ENCODE data around the gene RSU1.

The RSU1 gene

DNA sequence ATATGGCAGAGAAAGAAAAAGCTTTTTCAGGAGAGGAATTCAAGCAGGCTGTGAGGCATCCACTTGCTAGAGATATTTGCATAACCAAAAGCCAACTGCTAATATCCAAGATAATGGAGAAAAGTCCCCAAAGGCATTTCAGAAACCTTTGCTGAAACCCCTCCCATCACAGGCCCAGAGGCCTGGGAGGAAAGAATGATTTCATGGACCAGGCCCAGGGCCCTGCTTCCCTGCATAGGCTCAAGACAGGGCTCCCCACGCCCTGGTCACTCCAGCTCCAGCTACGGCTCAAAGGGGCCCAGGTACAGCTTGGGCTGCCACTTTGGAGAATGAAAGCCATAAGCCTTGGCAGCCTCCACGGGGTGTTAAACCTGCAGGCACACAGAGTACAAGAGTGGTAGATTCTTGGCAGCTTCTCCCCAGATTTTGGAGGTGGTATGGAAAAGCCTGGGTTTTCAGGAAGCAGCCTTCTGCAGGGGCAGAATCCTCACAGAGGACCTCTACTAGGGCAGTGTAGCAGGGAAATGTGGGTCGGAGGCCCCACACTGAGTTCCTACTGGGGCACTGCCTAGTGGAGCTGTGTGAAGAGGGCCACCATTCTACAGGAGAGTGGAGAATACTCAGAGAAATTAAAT lies 5.6 kb upstream of the RSU1 start:
- TF ChIP-seq Cebpa-rat (IDR thresholded peaks at IDR 0.05), result no peak
- Histone ChIP-seq H3K36me3 (peaks cover 11% of the 10 kb centered on the region; the same call in 1 of the 2 replicates), H4K20me1 (no peaks in the 10 kb centered on the region), H3K9ac (no peak overlapping the region), H3K4me3 (no peak overlapping the region; the same call in 1 of the 2 replicates), H3K4me2 (no peak overlapping the region), H3K4me1 (peaks cover 9% of the 10 kb centered on the region), H3K27ac (no peak overlapping the region), H3K27me3 (no peaks in the 10 kb centered on the region), H3K9me3 (peaks cover 22% of the 10 kb centered on the region)

DNA sequence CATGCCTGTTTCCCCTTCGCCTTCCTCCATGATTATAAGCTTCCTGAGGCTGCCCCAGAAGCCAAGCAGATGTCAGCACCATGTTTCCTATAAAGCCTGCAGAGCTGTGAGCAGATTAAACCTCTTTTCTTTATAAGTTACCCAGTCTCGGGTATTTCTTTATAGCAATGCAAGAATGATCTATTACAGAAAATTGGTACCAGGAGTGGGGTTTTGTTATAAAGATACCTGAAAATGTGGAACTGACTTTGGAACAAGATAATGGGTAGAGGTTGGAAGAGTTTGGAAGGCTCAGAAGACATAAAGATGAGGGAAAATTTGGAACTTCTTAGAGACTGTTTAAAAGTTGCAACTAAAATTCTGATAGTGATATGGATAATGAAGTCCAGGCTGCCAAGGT lies 4.8 kb upstream of the RSU1 start:
- Histone ChIP-seq H3K36me3 (peaks cover 11% of the 10 kb centered on the region; the same call in 1 of the 2 replicates), H3K4me1 (peaks cover 9% of the 10 kb centered on the region), H3K4me2 (no peak overlapping the region), H3K9me3 (peaks cover 22% of the 10 kb centered on the region), H3K9ac (no peak overlapping the region), H3K27ac (no peak overlapping the region), H4K20me1 (no peaks in the 10 kb centered on the region), H3K27me3 (no peaks in the 10 kb centered on the region), H3K4me3 (no peak overlapping the region; the same call in 1 of the 2 replicates)
- no peak for TF ChIP-seq Cebpa-rat (IDR thresholded peaks at IDR 0.05)

DNA sequence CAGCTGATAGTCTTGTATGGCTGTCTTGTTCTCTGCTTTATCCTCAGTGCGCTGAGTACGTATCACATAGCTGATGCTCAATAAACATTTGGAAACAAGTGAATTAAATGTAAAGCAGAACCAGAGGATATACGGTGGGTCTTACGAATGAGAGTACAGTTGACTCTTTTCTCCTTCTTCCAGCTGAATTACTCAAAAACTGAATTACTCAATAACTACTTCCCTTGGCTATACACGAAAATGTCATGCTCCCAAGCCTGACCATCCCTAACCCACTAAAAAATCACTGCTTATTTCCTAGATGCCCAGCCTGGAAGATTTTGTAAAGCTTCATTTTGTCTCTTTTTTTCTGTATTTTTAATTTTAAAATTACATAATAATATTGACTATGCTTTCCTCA lies 3.2 kb upstream of the RSU1 start:
- Histone ChIP-seq H3K27ac (no peak overlapping the region), H3K4me2 (no peak overlapping the region), H3K27me3 (no peaks in the 10 kb centered on the region), H3K9me3 (peaks cover 22% of the 10 kb centered on the region), H3K36me3 (peaks cover 11% of the 10 kb centered on the region; the same call in 1 of the 2 replicates), H3K4me3 (no peak overlapping the region), H3K9ac (no peak overlapping the region), H4K20me1 (no peaks in the 10 kb centered on the region), H3K4me1 (peaks cover 23% of the 10 kb centered on the region)
- TF ChIP-seq Cebpa-rat (IDR thresholded peaks at IDR 0.05), result no peak

DNA sequence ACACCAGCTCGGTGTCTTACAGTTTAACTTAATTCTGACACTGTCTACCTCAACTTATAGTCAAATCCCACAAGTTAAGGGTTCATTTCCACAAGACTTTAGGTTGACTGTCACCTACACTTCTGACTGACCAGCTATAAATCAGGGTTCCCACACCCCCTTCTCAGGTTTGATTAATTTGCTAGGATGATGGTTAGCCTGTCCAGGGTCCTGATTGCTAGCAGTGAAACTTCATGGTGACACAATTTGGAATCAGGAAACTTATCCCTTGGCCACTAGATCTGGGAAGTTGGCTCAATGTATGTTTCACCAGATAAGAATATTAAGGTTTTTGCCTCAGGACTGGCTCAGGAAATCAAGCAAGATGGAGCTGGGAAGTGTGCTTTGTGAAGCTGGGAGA lies 2.8 kb upstream of the RSU1 start:
- TF ChIP-seq Cebpa-rat (IDR thresholded peaks at IDR 0.05), result no peak
- peaks cover 22% of the 10 kb centered on the region for H3K9me3 ChIP-seq
- peaks cover 11% of the 10 kb centered on the region; the same call in 1 of the 2 replicates for H3K36me3 ChIP-seq
- H3K9ac ChIP-seq, result no peak overlapping the region
- H3K4me1 ChIP-seq, result peaks cover 27% of the 10 kb centered on the region
- H3K4me2 ChIP-seq, result no peak overlapping the region
- H3K27me3 ChIP-seq, result no peaks in the 10 kb centered on the region
- H3K27ac ChIP-seq, result no peak overlapping the region
- H3K4me3 ChIP-seq, result no peak overlapping the region
- no peaks in the 10 kb centered on the region for H4K20me1 ChIP-seq

DNA sequence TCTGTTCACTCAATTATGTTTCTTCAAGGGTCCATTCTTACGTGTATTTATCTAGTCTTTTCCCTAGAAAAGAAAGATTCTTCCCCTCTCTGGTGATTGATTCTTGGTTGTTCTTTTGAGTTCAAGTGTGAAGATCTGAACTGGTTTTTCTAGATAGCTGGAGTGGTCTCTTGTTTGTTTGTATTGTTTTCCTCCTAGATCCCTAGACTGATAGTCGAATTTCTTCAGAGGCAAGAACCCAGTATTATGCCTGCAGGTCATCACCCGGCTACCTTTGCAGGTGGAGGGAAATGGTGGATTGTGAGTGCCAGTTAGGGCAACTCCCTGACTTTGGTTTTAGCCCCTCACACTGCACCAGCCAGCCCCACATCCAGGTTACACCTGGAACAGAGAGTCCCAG lies 2.2 kb upstream of the RSU1 start:
- Histone ChIP-seq H4K20me1 (no peaks in the 10 kb centered on the region), H3K27me3 (no peaks in the 10 kb centered on the region), H3K9ac (no peak overlapping the region), H3K27ac (no peak overlapping the region), H3K36me3 (peaks cover 11% of the 10 kb centered on the region; the same call in 1 of the 2 replicates), H3K9me3 (peaks cover 22% of the 10 kb centered on the region), H3K4me1 (peaks cover 33% of the 10 kb centered on the region), H3K4me3 (no peak overlapping the region), H3K4me2 (no peak overlapping the region)
- TF ChIP-seq Cebpa-rat (IDR thresholded peaks at IDR 0.05), result no peak

DNA sequence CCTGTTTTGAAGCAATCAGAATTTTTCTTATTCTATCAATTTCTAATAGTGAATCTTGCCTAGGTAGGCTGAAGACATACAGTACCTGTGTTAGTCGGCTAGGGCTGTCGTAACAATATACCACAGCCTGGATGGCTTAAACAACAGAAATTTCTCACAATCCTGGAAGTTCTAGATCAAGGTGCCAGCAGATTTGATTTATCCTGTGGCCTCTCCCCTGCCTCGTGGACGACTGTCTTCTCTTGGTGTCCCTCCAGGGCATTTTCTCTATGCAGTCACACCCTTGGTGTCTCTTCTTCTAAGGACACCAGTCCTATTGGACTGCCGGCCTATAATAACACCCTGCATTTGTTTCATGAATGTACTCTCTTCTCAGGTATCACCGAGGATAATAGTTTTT lies 1.8 kb upstream of the RSU1 start:
- Histone ChIP-seq H3K27me3 (no peaks in the 10 kb centered on the region), H3K27ac (no peak overlapping the region), H3K4me2 (no peak overlapping the region), H3K9me3 (peaks cover 22% of the 10 kb centered on the region), H4K20me1 (no peaks in the 10 kb centered on the region), H3K4me3 (no peak overlapping the region), H3K36me3 (peaks cover 11% of the 10 kb centered on the region; the same call in 1 of the 2 replicates), H3K4me1 (peaks cover 37% of the 10 kb centered on the region), H3K9ac (no peak overlapping the region)
- TF ChIP-seq Cebpa-rat (IDR thresholded peaks at IDR 0.05), result no peak

DNA sequence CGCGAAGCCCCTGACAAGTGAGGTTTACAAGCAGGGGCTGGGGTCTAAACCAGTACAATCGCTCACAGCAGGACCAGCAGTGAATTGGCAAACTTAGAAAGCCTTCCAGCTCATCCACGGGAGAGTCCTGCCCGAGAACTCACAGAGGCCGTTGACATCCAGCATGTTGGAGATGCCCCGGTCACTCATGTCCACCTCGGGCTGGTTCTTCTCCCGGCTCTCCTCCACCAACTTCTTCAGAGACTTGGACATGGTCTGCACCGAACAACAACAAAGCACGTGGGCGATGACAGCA lies 447 bp downstream of the RSU1 start:
- H3K4me3 ChIP-seq, result peak overlapping the region; percentile 70
- no peaks in the 10 kb centered on the region for H3K27me3 ChIP-seq
- peaks cover 42% of the 10 kb centered on the region for H3K4me1 ChIP-seq
- H3K27ac ChIP-seq, result peak overlapping the region; percentile 38
- H3K4me2 ChIP-seq, result peak overlapping the region; percentile 98
- H3K9me3 ChIP-seq, result peaks cover 5% of the 10 kb centered on the region
- 0 out of 2 replicates have a peak, but pooled peaks cover 3% of the 10 kb centered on the region for H3K36me3 ChIP-seq
- H4K20me1 ChIP-seq, result no peaks in the 10 kb centered on the region
- TF ChIP-seq Cebpa-rat (IDR thresholded peaks at IDR 0.05), result no peak
- peak overlapping the region; percentile 80 for H3K9ac ChIP-seq

DNA sequence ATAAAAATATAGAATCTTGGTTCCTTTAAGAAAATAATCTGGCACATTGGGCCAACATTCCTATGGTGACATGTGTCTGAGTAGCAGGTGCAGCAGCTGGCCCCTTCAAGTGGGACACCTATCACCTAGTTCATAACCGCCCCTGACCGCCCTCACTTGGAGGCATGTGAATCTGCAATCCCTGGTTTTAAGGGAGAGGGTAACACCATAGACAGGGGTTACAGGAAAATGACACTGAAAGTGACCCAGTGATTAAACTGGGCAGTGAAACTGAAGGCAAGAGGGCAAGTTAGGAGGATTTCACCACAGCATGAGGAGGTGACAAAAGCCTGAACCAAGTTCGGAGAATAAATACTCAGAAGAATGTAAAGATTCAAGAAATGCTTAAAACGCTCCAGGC lies 1.1 kb downstream of the RSU1 start:
- H3K4me3 ChIP-seq, result peak overlapping the region; percentile 70
- no peaks in the 10 kb centered on the region for H4K20me1 ChIP-seq
- H3K4me2 ChIP-seq, result peak overlapping the region; percentile 98
- H3K4me1 ChIP-seq, result peaks cover 46% of the 10 kb centered on the region
- H3K27ac ChIP-seq, result no peak overlapping the region; the same call in 1 of the 2 replicates
- peaks cover 7% of the 10 kb centered on the region; the same call in 1 of the 2 replicates for H3K36me3 ChIP-seq
- TF ChIP-seq Cebpa-rat (IDR thresholded peaks at IDR 0.05), result no peak
- H3K27me3 ChIP-seq, result no peaks in the 10 kb centered on the region
- peak overlapping the region; percentile 80 for H3K9ac ChIP-seq
- no peaks in the 10 kb centered on the region for H3K9me3 ChIP-seq

DNA sequence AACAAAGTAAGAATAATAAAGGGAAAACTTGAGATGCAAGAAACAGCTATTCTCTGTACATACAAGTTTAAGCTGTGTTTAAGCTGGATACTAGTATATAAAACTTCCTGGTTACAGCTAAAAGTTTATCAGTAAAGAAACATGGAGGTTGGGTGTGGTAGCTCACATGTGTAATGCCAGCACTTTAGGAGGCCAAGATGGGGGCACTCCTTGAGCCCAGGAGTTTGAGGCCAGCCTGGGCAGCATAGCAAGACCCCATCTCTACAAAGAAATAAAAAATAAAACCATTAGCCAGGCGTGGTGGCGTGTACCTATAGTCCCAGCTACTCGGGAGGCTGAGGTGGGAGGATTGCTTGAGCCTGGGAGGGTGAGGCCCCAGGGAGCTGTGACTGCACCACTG lies 3.2 kb downstream of the RSU1 start:
- Histone ChIP-seq H3K27me3 (no peaks in the 10 kb centered on the region), H3K36me3 (peaks cover 16% of the 10 kb centered on the region), H3K4me3 (no peak overlapping the region), H3K4me1 (peaks cover 46% of the 10 kb centered on the region), H3K9me3 (no peaks in the 10 kb centered on the region), H3K27ac (no peak overlapping the region), H3K4me2 (peak overlapping the region; percentile 98), H3K9ac (no peak overlapping the region), H4K20me1 (no peaks in the 10 kb centered on the region)
- TF ChIP-seq Cebpa-rat (IDR thresholded peaks at IDR 0.05), result no peak

DNA sequence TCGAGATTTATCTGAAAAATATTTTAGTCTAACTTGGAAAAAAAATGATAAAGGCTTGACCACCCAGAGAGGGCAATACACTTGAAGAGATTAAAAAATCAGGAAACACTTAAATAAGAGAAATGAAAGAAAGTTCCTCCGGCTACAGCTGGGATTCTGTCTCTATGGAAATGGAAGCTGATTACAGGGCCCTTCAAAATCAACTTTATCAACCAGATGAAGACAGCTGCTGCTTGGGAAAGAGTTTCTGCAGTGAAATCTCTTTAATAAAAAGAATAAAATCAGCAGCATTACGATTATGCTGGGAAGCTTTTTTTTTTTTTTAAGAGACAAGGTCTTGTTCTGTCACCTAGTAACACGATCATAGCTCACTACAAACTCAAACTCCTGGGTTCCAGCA lies 4.5 kb downstream of the RSU1 start:
- Histone ChIP-seq H3K4me3 (no peak overlapping the region), H3K27me3 (no peaks in the 10 kb centered on the region), H3K4me2 (no peak overlapping the region), H3K9ac (no peak overlapping the region), H3K27ac (no peak overlapping the region), H4K20me1 (no peaks in the 10 kb centered on the region), H3K4me1 (peaks cover 37% of the 10 kb centered on the region), H3K9me3 (no peaks in the 10 kb centered on the region), H3K36me3 (peaks cover 25% of the 10 kb centered on the region)
- TF ChIP-seq Cebpa-rat (IDR thresholded peaks at IDR 0.05), result no peak

Data from BLaER1 (cell line).